C1 segment of cervical spinal cord (tissue), 14 donors: ENCODE data around the gene ANKS1A.

ENCODE experiments used
- DNase-seq, 14 donors: peaks; one replicate each; lab custom pipeline; 2025; lab: John Stamatoyannopoulos, UW

The ANKS1A gene

DNA sequence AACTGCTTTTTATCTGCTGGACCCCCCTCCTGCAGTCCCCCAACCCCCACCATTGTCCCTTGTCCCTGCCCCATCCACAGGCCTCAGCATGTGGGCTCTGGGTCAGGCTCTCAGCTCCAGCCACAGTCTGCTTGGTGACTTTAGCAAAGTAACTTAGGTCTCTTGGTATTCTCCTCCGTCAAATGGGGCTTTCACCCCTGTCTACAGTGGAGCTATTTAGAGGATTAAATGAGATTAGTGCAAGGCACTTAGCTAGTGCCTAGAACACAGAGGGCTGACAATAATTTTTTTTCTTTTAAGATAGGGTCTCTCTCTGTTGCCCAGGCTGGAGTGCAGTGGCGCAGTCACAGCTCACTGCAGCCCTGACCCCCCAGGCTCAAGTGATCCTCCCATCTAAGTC is 180.2 kb downstream of the ANKS1A start:
- no peak for DNase-seq

DNA sequence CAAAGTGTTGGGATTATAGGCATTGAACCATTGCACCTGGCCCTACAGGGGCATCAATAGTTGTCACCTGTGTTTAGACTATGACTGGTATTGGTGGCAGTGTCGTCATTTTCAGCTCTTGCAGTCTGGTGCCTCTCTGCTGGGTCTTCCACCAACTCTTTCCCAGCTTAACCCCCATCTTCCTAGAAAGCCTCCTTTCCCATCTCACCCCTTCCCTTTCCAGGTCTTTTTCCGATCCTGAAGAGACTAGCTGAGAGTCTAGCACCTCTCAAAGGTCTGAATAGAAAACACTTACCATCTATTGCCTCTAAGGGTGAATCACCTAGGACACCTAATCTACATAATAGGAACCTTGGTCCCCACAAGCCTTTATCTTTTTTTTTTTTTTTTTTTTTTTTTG is 181.1 kb downstream of the ANKS1A start:
- no peak for DNase-seq

DNA sequence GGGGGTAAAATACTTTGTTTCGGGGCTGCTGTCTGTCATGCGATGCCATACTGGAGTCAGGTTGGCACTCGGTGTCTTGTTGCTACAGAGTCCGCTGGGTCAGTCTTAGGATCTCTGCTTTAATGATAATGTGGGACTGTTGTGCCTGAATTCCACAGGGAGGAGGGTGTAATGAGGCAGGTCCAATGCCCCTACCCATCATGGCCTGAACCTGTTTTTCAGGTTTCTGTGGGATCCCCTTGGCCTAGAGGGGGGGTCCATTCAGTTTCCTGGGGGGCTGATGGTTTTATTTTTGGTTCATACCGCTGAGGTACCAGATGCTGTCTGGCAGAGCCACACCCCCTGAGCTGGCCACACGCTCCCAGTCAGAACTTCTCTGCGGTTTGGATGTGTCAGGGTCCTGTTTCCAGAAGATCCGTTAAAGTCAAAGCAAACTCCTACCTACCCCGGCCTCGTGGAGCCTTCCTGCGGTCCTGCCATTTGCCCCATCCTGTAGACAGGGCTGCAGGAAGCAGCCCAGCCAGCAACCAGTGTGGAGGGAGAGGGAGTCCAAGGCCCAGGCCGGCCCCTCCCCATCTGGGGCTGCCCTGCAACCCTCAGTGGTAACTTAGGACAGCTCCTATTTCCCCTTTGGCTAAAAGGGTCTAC is 182.4 kb downstream of the ANKS1A start:
- no peak for DNase-seq

DNA sequence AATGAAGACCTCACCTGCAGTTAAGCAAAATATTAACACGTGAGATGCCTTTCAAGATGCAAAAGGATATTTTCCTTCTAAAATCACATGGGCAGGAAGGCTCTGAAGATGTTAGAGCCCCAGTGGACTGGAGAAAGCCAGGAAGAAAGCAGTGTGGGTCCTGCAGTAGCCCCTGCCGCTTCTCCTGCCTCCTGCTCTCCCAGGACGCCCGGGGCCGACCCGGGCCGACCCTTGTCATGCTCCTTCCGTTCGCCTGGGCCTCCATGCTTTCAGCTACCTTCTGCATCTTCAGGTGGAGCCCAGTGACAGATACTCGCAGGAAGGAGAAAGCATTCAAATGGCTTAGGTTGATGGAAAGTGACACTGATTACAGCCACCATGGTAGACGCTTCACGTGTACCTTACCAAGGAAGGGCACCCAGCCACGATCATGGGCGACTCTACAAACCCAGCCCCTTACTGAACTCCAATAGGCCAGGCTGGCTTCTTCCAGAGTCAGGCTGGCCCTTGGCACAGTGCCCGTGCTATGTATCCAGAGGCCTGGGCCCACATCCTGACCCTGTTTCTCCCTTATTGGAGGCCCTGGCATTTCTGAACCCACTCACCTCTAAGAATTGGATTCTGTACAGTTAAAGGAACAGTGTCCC is 183.1 kb downstream of the ANKS1A start:
- no peak for DNase-seq

DNA sequence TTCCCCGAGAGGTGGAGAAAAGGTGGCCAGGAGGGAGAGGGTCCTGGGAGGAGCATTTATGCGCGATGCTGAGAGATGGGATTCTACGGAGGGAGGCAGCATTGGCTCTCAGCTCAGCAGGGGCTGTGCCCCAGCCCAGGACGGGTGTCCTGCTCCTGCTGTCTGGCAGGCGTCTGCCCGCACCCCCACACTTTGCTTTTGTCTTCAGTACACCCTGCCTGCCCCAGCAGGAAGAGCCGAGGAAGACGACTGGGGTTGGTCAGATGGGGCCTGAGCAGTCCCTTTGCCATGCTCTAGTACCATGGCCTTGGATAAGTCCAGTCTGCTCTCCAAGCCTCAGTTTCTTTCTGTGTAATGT is 183.6 kb downstream of the ANKS1A start:
- DNase-seq = no peak

DNA sequence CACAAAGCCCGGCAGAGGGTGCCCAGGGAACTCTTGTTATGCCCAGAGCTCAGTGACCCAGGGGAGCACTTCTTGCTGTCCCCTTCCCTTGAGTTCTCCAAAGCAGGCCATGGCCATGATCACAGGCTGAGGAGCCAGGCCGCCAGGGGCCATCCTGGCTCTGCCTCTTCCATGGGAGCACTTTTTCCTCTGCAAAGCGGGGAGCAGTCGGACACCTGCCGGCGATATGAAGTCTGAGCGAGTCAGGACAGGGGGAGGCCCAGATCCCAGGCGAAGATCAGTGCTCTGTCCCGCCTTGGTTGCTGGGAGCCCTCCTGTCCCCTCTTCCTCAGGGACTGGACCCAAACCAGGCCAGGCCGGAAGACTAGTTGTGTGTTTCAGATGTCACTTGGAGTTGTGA is 184.2 kb downstream of the ANKS1A start:
- no peak for DNase-seq

DNA sequence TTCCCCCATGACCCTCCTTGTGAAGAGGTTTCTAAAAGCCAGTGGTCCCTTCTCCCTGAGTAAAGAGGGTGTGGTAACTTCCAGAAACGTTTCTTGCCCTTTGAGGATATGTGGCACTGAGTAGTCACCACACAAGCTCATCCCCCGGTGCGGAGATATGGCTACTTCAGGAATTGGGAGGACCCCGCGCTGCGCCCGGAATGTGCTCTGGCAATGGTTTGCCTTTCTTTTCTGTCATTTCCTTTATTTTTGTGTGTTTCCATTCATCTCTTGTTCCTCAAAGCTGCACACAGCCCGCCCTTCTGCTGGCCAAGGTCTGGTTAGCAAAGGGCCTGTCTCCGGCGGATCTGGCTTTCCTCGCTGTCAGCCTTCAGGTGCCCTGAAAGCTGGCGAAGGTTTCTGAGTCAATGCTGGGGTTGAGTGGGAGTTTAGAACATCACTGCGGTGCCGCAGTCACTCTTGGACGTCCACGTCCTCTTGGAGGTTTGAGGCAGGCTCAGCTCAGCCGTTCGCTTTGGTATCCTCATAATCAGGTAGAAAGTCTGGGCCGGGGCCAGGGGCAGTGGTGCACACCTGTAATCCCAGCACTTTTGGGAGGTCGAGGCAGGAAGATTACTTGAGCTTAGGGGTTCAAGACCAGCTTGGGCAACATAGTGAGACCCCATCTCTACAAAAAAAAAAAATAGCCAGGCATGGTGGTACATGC is 184.9 kb downstream of the ANKS1A start:
- DNase-seq = no peak

DNA sequence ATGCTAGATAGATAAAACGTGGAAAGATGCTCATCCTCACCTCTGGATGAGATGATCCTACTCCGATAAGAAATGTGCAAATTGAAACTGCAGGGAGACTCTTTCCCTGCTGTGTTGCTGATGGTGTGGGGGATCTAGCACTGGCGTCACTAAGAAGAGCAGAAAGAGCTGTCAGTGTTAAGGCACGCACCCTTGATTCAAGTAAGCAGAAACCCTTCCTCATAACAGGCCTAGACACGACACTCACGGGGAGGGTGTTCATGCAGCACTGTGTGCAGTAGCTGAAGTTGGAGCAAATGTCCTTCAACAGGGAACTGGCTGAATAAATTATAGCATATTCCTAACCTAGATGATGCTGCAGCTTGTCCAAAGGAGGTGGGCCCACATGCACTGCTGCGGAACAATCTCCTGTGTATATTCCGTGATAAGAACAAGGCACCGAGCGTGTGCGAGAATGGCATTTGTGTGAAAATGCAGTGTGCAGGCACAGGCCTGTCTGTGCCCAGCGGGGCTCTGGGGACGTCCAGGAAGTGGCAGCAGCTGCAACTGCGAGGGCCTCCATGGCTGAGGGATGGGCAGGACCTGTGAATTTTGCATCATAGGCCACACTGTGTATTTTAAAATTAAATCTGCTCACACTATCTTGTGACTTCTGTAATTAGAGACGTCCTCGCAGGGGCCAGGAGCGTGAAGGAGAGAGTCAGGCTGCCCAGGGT is 188.1 kb downstream of the ANKS1A start:
- DNase-seq = no peak

DNA sequence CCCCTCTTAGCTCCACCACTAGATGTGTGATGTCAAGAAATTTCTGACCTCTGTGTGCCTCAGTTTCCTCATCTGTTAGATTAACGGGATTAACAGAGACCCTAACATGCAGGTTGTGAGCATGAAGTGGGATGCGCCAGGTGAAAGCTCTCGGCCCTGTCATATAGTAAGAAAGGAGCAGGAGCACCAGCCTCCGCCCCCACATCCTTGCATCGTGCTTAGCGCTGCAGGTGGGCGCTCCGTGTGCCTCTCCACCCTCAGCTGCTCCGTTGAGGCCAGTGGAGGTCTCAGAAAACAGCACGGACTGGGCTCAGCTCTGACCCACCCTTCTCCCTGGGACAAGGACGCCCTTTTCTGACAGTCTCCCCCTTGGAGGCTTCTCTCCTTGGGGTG is 188.7 kb downstream of the ANKS1A start:
- DNase-seq = no peak

DNA sequence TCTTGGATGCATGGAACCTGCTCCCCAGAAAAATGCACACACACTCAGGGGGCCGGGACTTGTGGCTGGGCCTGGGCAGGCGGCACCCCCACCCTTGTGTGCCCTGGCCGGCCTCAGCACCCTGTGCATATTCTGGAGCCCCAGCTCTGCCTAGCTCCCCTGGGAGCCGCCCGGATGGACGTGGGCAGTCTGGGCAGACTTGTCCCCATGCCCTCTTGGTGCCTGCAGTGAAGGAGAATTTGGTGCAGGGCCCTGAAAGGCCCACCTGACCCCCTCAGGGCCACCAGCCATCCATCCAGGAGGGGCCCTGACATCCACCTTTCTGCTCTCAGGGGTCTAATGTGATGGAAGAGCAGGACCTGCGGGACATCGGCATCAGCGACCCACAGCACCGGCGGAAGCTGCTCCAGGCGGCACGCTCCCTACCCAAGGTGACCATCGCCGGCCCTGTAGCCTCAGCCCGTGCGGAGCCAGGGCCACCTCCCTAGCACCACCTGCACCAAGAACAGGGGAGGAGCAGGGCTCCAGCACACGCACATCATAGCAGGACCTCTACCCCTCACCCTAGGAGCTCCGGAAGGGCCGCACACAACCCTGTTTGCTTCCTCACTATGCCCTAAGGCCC is 189.3 kb downstream of the ANKS1A start:
- no peak for DNase-seq

DNA sequence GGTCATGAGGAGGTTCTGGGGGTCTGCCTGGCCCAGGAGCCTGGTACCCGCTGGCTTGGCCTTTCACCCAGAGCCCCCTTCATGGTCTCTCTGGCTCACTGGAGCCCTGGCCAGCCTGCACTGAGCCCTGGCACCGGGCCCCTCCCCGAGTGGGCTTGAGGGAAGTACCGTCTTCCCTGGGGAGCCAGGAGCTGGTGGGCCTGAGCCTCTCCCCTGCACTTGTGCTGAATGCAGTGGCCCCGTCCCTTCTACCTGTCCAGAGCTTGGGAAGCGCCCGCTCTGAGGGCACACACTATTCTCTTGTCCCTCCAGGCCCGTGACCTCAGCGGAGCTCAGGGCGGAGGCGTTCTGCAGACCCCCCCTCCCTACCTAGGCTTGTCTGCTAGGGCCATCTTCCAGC is 189.8 kb downstream of the ANKS1A start:
- no peak for DNase-seq

DNA sequence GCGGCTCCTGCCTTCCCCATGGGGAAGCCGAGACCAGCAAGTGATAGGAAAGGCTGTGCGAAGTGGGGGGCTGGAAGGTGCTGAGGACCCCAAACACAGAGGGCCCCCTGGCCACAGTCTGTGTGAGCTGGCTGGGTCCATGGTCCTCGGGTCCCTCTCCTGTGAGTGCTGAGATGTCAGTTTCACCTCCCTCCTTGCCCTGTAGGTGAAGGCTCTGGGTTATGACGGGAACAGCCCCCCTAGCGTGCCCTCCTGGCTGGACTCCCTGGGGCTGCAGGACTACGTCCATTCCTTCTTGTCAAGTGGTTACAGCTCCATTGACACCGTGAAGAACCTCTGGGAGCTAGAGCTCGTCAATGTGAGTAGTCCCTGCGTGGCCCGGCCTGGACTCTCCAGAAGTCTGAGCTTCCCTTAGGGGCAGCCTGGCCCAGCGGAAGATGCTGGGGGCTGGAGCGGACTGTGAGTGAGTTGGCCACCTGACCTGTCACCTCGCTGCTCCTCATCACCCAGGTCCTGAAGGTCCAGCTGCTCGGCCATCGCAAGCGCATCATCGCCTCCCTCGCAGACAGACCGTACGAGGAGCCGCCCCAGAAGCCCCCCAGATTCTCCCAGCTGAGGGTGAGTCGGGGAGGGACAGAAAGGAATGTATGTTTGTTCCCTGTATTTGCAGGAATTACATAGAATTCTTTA is 190.4 kb downstream of the ANKS1A start:
- DNase-seq = no peak

DNA sequence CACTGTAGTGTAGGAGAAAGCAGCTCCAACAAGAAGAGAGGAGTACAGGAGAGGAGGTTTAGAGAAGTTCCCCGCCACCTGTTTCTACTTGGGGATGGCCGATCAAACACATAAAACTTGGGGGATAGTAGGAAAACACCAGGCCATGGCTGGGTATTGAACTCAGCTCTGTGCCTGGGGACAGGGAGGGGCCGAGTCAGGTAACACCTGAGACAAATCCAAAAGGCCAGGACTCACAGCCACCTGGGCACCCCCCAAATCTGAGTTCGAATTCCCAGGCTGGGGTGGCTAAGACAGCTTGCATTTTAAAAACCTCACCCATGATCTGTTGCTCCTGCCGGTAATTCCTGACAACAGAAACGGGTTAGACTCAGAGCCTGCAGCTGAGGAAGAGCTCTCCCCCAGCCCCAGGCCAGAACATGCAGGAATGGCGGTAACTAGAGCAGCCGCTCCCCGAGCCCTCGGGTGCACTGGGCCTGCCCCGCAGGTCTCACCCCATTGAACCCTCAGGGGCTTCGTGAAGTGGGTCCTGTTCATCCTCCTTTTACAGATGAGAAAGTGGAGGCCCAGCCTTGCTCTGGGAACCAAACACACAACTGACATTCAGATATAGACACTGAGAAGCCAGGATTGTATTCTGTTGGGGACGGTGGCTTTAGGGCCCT is 191.1 kb downstream of the ANKS1A start:
- no peak for DNase-seq

DNA sequence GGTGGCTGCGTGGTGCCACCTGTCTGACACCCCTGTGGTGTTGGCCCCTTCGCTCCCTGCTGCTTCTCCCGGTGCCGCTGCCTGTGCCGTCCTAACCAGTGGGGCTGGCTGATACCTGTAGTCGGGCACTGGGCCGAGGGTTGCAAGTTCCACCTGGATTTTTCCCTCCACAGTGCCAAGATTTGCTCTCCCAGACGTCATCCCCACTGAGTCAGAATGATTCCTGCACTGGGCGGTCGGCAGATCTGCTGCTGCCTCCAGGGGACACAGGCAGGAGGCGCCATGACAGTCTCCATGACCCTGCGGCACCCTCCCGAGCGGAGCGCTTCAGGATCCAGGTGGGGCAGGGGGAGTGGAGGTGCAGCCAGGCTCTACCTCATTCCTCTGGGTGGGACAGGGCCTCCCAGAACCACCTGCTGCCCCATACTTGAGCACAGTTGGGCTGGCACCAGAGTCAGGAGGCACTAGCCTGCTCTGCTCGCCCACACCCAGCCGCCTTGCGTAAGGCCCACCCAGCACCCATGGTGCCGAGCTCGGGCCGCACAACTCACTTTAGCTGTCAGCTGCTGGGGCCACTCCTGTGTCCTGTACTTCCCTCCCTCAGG is 191.9 kb downstream of the ANKS1A start:
- DNase-seq = no peak

DNA sequence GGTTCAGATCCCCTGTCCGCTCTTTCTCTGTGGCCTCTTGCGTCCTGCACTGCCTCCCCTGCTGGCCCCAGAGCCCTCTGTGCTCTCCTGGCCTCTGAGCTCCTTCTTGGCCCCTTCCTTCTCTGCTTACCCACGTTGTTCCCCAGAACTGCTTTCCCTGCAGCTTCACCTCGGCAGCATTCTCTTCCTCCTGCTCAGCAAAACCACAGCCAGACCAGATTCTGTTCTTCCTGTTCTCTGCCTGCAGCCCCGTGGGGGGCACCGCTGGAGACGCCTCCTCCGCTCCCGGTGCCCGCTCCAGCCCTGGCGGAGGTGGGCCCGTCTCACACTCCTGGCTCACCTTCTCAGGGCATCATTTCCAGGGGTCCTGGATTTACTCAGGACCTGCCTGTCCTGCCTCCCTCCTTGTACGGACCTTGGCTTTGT is 192.4 kb downstream of the ANKS1A start:
- DNase-seq = peak in 3 of 14 donors; percentile 32 to 54 (median 44)

DNA sequence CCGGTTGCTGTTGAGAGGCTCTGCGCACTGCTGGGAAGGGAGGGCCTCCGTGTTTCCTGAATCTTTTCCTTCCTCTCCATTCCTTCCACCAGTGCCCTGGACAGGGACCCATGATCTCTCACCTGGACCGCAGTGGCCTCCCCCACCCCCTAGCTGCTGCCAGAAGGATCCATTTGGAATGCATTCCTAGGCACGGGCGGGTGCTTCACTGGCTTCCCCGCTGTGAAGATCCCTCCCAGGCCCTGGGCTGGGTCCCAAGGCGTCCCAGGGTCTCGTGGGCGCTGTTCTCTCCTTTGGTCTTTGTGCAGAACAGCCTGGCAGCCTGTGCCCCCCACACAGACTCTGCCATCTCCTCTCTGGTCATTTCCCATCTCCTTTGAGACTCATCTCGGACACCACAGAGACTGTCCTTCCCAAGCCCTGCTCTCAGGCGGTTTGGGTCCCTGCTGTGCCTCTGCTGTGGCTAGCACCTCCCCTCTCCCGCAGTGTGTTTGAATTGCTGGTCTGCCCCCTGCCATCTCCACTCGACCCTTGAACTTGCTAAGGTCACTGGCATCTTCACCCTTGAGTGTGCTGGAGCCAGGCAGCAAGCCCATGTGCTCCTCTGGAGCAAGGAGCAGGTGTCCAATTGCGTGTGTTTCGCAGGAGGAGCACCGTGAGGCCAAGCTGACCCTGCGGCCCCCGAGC is 193.1 kb downstream of the ANKS1A start:
- no peak for DNase-seq

DNA sequence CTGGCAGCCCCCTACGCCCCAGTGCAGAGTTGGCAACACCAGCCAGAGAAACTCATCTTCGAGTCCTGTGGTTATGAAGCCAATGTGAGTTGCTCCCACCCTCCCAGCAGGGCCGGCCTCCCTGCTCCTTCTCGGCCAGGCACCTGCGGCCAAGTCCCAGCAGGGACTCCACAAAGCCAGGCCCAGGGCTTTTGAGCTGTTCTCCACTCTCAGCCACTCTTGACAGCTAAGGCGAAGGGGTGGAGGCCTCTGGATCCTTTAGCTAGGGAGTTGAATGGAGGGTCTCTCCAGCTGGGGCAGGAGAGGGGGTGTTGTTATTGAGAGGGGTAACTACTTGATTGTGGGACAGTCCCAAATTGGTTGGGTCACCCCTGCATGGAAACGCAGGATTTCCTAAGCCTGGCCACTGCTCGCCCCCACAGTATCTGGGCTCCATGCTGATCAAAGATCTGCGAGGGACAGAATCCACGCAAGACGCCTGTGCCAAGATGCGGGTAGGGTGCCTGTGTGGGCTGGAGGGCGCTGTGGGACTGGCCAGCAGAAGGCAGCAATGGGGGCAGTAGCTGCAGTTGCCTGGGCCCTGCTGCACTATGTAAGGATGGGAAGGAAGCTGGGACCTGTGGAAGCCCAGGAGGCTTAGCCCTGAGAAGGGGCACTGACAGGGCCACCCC is 193.8 kb downstream of the ANKS1A start:
- no peak for DNase-seq

DNA sequence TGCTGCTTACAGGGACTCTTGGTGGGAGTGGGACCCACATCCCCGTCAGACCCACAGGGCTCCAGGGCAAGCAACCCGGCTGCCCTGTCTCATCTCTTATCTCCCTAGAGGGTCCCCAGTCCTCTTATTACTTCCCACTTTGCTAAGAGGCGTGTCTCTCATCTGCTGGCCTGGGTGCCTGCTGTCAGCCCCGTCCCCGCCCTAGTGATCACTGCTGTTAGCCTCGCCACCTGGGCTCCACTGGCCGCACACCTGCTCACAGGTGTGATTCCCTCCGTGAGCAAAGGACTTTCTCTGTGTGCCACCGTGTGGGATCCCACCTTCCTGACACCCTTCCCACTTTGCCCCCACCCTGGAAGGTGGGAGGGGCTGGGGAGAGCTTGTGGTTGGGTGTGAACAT is 194.5 kb downstream of the ANKS1A start:
- no peak for DNase-seq

DNA sequence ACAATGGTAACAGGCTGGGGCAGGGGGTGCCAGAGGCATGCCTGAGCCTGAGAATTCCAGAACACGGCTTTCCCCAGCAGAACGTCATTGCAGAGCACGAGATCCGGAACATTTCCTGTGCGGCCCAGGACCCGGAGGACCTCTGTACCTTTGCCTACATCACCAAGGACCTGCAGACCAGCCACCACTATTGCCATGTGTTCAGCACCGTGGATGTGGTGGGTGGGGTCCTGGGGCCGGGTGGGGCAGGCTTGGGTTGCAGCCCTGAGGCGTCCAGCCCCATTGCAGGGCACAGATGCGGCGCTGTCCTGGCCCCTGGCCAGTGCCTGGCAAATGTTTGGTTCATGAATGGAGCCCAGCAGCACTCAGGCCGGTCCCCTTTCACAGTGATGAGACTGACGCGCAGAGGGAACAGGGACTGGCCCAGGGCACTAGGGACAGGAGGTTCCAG is 195.0 kb downstream of the ANKS1A start:
- peak in 2 of 14 donors; percentile 23 to 37 for DNase-seq
